NCI-H82 (cell line): ENCODE data around the gene PLEKHN1.

ENCODE experiments used
- DNase-seq: peaks from one replicate; lab custom pipeline; 2025; lab: John Stamatoyannopoulos, UW

The PLEKHN1 gene, protein sequence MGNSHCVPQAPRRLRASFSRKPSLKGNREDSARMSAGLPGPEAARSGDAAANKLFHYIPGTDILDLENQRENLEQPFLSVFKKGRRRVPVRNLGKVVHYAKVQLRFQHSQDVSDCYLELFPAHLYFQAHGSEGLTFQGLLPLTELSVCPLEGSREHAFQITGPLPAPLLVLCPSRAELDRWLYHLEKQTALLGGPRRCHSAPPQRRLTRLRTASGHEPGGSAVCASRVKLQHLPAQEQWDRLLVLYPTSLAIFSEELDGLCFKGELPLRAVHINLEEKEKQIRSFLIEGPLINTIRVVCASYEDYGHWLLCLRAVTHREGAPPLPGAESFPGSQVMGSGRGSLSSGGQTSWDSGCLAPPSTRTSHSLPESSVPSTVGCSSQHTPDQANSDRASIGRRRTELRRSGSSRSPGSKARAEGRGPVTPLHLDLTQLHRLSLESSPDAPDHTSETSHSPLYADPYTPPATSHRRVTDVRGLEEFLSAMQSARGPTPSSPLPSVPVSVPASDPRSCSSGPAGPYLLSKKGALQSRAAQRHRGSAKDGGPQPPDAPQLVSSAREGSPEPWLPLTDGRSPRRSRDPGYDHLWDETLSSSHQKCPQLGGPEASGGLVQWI

DNA sequence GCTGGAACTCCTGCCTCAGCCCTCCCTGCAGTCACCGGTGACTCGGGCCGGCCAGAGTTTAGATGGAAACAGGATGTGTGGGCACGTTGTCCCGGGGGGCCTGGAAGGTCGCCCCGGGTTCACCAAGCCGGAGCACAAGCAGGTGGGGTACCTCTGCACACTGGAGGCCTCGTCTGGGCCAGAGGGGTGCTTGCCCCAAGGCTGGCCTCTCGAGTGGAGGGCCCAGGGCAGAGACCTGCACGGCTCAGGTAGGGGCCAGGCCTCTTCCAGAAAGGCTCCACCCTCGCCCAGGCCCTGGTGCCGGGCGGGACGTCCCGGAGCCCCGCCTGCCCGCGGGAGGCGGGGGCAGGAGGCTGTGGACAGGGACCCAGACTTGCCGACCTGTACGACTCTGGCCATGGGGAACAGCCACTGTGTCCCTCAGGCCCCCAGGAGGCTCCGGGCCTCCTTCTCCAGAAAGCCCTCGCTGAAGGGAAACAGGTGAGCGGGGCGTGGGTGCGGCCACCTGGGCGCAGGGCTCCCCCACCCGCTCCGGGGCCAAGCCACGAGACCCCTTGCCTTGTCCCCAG lies at the start of gene PLEKHN1:
PLEKHN1 (plus strand) TSS at position 348 of the 569 bp plus-strand sequence; CDS start at position 398, 50 bp downstream.
- no peak for DNase-seq

DNA sequence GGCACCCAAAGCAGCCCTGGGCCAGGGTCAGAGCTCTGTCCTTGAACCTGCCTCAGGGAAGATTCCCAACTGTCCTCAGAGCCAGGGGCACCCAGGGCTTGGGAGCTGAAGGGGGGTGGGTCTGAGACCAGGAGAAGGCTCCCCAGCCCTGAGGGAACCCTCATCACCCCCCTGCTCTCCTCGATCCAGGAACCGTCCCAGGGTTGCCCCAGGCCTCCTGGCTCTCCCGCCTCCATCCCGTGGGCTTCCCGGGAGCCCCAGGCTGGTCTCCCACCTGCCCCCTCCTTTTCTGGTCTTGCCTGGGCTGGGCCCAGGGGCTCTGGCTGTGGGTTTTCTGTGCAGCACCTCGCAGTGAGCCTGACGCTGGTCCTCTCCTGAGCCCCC lies 49.2 kb upstream of the PLEKHN1 start:
- peak; percentile 60 for DNase-seq

DNA sequence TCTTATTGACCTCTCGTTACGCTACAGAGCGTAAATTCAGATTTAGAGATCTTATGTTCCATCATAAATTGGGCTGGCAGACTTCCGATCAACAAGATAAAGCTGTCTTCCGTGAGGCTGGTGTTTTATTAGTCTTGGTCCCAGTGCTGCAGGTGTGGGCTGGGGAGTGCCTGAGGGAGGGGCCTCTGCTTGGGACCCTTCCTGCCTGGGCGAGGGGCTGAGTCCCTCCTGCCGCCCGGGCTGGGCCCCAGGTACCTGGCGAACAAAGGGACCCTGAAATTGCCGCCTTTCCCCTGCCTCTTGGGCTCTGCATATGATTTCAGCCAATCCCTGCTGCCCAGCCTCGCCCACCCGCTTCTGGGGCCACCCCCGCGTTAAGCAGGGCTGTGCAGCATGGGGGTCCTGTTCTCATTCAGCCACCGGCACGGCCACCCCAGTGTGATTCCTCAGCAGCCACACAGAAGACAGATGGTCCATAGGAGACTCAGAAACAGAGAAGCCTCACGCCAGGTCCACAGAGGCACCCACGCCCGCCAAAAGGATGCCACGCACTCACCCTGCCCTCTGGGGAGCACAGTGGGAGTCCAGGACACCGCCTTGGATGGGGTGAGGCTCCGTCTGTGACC lies 48.7 kb upstream of the PLEKHN1 start:
- no peak for DNase-seq

DNA sequence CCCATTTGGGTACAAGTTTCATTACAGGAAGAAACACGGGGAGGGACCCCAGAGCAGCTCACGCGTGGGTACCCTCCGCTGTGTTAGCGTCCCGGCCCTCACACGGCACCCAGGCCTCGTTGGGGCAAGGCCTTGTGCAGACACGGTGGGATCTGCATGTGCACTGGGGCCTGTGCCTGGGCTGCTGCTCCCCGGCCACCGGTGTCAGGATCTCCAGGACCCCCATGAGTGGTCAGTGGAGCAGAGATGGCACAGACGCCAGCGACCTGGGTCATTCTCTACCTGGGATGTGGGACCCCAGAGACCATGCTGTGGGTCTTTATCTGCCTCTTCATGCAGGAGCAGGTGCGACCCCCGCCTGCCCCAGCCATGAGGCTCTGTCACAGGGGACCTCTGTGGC lies 47.9 kb upstream of the PLEKHN1 start:
- no peak for DNase-seq

DNA sequence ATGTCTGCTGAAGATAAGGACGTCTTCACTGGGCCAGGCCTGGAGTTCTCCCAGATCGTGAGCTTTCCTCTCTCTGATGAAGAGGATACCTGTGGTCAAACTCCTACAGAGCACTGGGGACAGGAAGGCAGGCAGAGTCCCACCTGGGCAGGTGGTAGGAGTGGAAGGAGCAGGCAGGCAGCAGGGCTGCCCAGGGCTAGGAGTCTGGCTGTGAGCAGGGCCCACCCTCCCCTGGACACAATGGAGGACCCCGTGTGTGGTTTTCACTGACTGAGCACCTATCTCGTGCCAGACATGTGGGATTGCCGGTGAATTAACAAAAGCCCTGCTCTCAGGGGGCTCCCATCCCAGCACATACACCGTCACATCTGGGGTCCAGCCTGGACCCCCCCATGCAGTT lies 47.4 kb upstream of the PLEKHN1 start:
- no peak for DNase-seq

DNA sequence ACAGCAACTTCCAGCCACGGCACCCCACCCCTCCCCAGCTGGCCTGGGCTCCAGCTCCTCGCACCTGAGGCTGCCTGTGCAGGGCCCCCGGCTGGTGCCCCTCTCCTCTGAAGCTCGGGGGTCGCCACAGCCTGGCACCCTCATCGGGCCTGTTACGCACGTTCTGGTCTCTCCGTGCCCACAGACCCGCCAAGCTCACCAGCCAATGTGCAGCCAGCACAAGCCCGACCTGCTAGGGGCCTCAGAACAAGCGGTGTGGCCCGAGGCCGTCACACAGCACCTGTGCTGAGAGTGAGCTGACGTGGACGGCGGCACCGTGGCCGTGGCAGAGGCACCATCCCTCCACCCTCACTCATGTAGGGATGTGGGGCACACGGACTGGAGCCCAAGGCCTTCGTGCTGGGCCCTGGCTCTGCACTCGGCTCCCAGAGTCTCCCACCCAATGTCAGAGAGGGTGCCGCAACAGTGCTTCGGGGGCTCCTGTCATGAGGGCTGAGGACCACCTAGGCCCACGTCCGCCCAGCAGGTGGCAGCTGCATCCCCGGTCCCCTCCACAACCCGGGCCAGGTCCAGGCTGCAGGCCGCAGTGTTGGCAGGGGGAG lies 46.9 kb upstream of the PLEKHN1 start:
- DNase-seq, result peak; percentile 59

DNA sequence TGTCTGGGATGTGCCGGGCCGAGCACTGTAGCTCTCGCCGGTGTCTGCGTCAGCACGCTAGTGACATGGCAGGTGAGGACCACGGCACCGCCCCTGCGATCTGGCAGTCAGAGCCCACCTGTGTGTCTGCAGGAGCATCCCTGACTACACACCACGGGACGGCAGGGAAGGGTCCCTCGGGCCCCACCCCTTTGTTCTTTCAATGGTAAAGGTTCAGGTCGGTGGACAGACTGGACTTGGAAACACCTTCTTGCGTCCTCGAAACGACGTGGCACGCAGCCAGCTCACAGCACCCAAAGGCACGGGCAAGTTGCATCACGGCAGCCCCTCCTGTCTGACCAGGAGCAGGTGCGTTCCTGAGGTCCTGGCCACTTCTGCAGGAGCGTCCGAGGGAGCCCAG lies 46.3 kb upstream of the PLEKHN1 start:
- no peak for DNase-seq

DNA sequence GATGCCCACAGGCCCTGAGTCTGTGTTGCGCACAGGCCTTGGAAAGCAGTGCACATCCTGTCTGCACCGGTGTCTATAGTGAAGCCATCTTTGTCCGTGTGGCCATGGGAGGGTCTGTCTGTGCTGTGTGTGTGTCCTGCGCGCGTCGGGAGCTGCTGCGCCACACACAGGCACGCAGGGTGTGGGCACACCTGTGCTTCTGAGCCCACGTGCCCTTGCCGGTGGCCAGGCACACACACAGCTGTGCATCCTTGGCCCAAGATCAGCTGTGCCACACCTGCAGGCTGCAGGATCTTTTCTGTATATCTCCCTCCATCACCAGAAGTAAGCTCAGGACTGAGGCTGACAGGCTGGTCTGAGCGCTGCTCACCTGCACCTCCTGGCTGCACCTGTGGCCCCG lies 45.8 kb upstream of the PLEKHN1 start:
- no peak for DNase-seq

DNA sequence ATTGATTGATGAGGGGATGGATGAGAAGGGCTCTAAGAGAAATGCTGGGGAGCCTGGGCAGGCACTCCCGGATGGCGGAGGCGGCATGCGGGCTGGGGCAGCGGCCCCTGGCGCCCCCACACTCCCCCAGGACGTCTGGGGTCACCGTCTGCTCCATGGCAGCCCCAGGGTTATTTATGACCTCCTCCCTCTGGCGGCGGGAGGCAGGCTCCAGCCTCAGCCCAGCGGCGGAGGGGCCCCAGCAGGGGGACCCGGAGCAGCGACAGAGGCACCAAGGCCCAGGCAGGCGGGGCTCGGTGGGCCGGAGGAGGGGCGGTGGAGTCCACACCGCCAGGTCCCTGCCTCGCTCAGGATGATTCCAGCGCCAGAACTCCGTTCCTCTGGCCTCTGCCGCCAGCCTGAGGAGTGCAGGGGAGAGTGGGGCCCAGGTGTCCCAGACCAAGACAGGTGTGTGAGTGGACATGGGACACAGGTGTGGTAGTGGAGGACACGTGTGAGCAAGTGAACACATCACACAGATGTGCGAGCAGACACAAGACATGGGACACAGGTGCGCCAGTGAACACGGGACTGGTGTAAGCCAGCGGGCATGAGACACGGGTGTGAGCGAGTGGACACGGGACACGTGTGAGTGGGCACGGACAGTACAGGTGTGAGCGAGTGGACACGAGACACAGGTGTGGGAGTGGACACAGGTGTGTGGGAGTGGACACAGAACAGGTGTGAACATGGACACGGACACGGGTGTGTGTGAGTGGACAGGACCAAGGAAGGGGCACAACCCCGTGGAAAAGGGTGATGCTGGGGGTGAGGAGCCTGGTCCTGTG lies 45.1 kb upstream of the PLEKHN1 start:
- peak; percentile 95 for DNase-seq

DNA sequence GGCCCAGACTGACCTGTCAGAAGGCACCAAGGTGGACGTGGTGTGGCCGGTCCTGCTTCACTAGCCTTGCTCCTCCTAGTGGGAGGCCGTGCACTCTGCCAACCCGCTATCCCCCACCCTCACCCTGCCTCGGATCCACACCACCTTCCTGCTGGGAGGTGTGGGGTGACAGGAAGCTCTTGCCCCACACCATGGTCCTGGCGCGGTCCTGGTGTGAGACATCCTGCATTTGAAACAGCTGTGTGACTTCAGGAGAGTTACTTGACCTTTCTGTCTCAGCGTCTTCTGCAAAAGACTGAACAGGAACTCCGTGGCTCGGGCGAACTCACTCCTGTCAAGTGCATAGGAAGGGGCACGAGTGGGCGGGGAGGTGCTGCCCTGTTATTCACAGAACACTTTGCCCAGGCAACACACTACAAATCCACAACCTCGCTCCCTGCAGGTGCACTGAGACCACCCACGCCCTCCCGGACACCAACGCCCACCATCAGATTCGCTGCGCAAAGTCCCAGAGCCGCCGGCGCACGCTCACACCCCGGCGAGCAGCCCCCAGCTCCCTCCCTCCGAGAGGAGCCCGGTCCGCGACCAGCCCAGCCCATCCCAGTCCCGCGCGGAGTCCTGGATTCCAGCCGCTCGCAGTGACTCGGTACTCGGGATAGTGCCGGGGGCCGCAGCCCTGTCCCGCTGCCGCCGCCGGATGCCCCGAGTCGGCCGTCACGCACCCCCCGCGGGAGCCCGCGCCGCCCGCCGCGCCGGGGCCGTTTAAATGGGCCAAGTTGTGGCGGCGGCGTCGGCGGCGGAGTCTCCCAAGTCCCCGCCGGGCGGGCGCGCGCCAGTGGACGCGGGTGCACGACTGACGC lies 42.9 kb upstream of the PLEKHN1 start, which contains the start of gene SAMD11:
SAMD11 (plus strand) TSS at position 793 of the 860 bp plus-strand sequence. CDS start 509 bp downstream, outside the sequence.
- DNase-seq, result peak; percentile 92

DNA sequence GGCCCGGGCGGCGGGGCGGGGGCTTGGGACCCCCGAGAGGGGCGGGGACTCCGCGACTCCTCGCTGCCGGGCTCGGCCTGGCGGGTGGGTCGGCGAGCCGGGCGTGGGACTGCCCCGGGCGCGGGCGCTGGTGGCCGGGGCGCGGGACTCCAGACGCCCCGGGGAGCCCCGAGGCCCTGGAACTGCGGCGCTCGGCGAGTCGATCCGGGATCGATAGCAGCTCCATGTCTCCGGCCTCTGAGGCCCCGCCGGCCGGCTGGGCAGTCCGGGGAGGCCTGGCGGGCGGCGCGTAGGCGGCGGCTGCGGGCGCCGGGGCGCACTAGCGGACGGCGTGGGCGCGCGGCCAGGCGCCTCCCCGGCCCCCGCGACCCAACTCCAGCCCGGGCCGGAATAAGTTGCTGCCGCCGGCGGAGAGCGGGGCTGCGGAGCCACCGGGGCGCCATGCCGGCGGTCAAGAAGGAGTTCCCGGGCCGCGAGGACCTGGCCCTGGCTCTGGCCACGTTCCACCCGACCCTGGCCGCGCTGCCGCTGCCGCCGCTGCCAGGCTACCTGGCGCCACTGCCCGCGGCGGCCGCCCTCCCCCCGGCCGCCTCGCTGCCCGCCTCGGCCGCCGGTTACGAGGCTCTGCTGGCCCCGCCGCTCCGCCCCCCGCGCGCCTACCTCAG lies 42.2 kb upstream of the PLEKHN1 start:
- no peak for DNase-seq

DNA sequence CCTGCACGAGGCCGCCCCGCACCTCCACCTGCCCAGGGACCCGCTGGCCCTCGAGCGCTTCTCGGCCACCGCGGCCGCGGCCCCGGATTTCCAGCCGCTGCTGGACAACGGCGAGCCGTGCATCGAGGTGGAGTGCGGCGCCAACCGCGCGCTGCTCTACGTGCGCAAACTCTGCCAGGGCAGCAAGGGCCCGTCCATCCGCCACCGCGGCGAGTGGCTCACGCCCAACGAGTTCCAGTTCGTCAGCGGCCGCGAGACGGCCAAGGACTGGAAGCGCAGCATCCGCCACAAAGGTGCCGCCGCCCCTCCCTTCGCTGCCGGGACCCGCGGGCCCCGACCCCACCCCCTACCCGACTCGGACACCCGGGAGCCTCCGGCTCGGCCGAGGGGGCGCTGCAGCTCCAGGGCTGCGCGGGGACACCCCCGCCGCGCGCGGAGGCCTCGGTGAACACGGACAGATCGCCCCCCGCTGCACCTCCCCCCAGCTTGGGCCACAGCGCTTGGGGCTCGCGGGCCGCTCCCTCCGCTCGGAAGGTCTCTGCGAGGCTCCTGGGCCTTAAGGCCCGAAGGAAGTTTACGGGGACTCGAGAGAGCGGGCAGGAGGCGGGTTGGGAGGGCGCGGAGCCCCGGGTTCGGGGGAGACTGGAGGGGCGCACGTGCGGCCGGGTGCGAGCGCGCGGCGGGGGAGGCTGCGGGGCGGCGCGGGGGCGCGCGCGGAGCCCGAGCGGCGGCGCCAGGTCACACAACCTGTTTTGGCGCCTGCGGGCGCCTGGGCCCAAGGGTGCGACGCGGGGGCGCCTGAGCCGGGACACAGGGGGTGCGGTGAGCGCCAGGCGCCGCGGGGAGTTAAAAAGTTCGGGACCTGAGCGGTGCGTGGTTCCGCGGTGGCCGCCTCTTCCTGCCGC lies 41.4 kb upstream of the PLEKHN1 start:
- DNase-seq, result peak; percentile 74

DNA sequence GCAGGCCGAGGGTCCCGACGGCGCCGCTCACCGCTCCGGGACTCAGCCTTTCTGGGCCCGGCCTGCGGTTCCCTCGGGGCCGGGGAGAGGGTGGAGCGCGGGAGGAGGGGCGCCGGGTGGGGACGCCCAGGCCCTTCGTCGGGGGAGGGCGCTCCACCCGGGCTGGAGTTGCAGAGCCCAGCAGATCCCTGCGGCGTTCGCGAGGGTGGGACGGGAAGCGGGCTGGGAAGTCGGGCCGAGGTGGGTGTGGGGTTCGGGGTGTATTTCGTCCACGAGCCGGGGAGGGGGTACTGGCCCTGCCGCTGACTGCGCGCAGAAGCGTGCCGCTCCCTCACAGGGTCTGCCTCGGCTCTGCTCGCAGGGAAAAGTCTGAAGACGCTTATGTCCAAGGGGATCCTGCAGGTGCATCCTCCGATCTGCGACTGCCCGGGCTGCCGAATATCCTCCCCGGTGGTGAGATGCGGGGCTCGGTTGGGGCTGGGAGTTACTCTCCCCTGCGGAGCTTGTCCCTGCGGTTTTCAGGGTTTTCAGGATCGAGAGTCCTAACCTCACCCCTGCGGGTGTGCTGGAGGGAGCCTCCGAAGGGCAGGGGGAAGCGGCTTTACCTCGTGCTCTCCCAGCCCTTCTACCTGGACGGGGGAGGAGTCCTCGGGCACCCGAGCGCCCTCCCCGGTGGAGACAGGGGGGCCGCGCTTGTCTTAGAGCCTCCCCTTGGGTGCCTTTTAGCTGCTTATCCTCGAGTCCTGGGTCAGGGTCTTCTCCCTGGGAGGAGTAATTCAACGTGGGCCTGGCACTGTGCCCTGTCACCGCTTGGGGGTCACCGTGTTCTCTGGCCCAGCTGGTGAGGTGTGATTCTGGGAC lies 40.5 kb upstream of the PLEKHN1 start:
- peak; percentile 77 for DNase-seq

DNA sequence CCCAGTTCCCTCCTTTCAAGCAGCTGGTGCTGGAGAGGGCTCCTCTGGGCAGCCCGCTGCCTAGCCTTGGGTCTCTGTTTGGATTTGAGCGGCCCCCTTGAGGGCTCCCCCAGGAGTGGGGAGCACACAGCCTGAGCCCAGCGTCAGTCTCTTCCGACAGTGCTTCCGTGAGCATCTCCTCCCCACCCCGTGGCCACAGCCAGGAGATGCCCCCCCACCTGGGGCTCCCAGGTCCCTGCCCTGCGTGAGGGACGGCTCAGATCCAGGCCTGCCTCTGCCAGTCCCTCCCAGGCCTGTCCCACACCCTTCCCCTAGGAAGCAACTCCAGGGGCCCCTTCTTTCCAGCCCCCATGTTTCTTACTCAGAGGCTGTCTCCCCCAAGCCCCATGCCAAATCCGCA lies 39.0 kb upstream of the PLEKHN1 start:
- no peak for DNase-seq

DNA sequence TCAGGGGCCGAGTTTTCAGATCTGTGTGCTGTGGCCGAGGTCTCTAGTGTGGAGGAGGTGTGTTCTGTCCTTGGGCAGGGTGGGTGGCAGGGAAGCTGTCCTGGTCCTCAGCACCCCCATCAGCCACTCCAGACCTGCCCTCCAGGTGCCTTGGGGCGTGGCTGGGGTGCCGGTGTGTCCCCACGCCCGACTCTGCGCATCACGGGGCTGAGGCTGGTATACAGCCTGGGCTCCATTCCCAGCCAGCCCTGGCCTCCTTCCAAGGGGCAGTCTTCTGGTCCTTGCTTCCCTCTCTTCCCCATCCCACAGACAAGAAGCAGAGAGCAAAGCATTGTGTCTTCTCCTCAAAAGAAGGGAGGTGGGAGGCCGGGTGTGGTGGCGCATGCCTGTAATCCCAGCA lies 38.5 kb upstream of the PLEKHN1 start:
- DNase-seq, result no peak

DNA sequence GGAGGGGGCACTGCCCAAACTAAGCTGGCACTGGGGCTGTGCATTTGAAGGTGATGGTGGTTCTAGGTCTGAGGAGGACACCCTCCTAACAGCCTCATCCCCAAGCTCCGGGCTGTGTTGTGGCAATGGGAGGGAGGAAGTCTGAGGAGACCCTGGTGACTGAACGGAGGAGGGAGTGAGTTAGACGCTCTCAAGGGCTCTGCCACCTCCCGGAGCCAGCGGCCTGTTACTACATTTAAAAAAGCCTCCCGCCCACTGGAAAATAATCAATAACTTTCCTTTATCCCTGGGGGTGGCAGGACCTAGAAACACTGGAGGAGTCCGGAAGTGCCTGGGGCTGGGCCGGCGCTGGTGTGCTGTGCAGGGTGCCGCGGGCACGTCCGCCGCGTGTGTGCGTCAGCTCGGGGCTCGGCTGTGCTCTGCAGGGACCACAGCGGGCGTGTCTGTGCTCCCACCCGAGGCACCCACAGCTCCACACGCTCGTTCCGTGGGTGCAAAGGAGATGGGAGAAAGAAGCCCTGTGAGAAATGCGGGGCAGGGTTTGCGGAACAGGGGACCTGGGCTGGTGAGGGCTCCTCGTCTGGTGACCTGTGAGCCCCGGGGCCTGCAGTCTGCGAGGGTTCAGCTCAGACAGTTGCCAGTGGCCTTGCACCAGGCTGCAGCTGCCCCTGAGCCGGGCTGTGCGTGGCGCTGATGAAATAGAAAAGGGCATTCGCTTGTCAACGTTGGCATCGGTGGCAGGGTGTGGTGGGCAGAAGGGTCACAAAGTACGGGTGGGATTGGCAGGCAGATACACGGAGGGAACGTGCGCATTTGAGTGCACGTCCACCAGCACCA lies 37.2 kb upstream of the PLEKHN1 start:
- no peak for DNase-seq
